GM19025 (cell line): ENCODE results near the gene EPM2A.

Experiments used
- ATAC-seq: cut with Tn5 transposase; IDR thresholded peaks from one replicate; pipeline ENCODE4 v1.9.1; 2021; ENCODE audit warnings: mild to moderate bottlenecking, low read depth, moderate library complexity; ENCODE audit not compliant: unreplicated experiment

The EPM2A gene

GRCh38 chr6:145688493-145688905 lies 46.8 kb downstream of the EPM2A start:
- ATAC-seq: no peak

DNA sequence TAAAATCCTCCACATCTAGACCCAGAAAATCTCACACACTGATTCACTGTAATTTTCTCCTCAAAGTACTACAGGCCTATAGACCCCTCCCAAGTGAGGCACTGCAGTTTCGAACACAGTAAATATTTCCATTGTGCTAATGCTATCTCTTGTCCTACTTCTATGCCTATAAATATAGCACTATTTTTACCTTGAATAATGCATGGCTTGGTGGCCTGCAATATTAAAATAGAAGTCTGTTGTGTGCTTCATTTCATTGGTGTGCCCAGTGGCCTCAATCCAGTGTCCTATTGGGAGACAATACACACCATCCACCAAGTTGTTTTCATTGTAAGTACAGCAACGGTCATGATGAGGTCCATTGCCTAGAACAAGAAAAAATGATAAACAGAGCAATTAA lies 49.4 kb downstream of the EPM2A start:
- no peak for ATAC-seq

GRCh38 chr6:145681965-145682364 lies 53.4 kb downstream of the EPM2A start:
- ATAC-seq: no peak

DNA sequence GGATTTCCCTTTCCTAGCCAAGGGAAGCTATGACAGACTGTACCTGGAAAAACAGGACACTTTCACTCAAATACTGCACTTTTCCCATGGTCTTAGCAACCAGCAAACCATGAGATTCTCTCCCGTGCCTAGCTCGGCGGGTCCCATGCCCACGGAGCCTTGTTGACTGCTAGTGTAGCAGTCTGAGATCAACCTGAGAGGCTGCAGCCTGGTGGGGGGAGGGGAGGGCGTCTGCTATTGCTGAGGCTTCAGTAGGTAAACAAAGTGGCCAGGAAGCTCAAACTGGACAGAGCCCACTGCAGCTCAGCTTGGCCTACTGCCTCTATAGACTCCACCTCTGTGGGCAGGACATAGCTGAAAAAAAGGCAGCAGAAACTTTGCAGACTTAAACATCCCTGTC lies 61.8 kb downstream of the EPM2A start:
- no peak for ATAC-seq

- no peak for ATAC-seq
Observed at GRCh38 chr6:145670311-145670710, 65.0 kb downstream of the EPM2A start.

DNA sequence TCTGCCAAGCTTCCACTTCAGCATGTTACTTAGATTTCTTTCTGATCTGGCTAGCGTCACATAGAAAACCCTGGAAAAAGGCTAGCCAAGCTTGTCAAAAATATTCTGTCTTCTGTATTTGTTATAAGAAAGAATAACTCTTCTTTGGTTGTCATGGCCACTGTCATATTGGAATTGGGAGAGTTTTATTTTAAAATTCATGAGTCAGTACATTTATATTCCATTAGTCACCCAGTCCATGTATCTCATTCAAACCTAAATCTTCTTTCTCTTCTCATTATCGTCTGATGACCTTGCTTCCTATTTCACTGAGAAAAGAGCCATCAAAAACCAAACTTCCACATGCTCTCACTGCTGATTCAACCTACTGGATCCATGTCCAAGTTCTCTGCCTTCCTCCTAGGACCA lies 65.7 kb downstream of the EPM2A start:
- no peak for ATAC-seq

GRCh38 chr6:145668844-145669243 lies 66.5 kb downstream of the EPM2A start:
- no peak for ATAC-seq

- no peak for ATAC-seq
Observed at GRCh38 chr6:145660676-145661075, 74.6 kb downstream of the EPM2A start.

- no peak for ATAC-seq
Observed at GRCh38 chr6:145656128-145656527, 79.2 kb downstream of the EPM2A start.

DNA sequence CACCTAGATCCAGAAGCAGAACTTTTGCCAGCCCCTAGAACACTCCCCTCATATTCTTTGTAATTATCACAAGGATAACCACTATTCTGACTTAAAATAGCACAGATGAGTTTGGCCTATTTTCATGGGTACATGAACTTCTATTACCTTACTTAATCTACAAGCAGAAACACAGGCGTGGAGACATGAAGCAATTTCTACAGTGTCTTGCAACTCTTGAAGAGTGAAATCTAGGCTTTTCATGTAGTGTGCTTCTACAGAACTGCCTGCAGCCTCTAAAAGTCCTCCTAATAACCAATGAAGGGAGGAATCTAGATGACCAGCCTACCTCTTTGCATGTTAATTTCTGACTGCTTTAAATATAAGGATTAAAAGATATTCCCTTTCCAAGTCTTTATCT lies 82.7 kb downstream of the EPM2A start:
- ATAC-seq: no peak

- ATAC-seq: no peak
Observed at GRCh38 chr6:145651988-145652387, 83.3 kb downstream of the EPM2A start.

GRCh38 chr6:145648149-145648548 lies 87.2 kb downstream of the EPM2A start:
- ATAC-seq: no peak

GRCh38 chr6:145647602-145648001 lies 87.7 kb downstream of the EPM2A start:
- no peak for ATAC-seq

- no peak for ATAC-seq
Observed at GRCh38 chr6:145643760-145644159, 91.6 kb downstream of the EPM2A start.

- ATAC-seq: peak; percentile 86
Observed at GRCh38 chr6:145633981-145634627, 101.2 kb downstream of the EPM2A start.

GRCh38 chr6:145632971-145633370 lies 102.3 kb downstream of the EPM2A start:
- ATAC-seq: no peak

GRCh38 chr6:145631374-145631773 lies 103.9 kb downstream of the EPM2A start:
- no peak for ATAC-seq

DNA sequence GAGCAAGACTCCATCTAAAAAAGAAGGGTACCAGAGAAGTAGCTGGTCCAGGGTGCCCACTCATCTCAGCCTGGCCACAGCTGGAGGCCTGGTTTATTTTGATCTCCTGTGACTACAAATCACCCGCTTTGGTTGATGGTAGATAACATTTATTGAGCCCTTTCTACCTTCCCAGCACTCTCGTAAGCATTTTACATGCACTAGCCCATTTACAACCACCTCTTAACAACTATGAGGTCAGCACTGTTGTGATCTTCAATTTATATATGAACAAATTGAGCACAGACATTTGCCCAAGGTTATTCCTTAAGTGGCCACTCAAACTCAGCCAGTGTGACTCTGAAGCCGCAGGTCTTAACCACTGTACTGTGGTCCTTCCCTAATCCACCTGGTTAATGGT lies 104.7 kb downstream of the EPM2A start:
- no peak for ATAC-seq

DNA sequence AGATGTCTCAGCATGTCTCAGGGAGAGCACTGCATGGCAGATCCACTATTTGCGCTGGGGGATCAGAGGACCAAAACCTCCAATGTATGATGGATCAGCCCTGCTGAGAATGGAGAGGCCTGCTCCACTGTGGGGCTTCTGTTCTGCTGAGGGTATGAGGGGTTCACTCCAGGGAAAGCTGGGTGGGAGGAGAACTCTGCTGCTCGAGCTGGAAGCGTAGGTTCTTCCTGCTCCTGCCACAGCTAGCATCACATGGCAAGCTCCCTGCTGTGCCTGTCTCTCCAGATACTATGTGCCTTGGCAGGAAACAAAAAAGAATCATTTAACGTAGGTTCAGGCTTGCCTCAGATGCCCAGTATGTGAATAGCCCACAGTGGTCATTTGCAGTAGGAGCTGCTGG lies 105.8 kb downstream of the EPM2A start:
- no peak for ATAC-seq

DNA sequence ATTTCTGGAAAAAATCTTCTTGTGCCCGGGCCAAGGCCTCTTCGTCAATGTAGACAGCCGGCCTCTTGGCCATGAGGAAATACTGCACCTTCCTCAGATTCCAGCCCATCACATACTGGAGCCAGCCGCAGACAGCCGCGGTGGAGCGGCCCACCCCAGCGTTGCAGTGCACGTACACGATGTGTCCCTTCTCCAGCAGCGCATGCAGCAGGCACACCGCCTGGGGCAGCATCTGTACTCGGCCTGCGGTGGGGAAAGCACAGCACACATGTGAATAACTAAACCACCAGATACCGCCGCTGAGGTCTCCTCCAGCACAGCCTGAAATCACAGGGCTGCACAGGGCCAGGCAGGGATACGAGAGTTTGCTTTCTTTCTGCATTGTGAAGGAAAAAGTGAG lies 107.9 kb downstream of the EPM2A start:
- no peak for ATAC-seq

DNA sequence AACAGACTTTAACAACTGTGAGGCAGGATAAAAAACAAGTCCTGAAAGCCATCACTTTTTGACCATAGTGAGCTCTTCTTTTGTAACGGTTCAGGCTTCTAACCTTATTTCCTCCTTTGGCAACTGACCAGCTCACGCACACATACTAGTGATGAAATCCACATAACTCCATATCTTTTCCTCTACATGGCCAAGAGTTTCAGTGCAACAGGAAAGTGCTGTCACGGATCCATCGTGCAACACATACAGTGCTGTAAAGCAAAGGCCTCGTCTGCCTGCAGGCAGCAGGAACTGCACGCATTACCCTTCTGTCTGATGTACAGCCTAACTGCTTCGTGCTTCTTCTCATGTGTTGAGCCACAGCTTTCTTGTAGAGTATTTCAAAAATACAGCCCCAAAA lies 108.5 kb downstream of the EPM2A start:
- ATAC-seq: no peak

DNA sequence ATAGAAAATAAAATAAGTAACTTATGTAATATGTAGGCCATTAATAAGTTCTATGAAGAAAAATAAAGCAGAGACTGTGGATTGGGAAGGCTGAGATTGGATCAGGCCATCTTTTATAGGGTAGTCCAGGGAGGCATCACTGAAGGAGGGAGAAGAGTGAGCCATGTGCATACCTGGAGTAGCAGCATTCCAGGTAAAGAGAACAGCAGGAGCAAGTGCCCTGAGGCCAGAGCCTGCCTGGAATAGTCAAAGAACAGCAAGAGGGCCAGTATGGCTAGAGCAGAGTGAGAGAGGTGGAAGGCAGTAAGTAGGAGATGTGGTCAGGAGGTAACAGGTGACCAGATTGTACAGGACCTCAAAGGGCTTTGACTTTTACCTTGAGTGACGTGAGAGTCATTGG lies 112.1 kb downstream of the EPM2A start:
- ATAC-seq: no peak

- peak; percentile 54 for ATAC-seq
Observed at GRCh38 chr6:145621776-145622175, 113.5 kb downstream of the EPM2A start.
